ENCODE data around the gene ULBP1. TPM values are rescaled to one million over a fixed set of nuclear protein-coding genes. Genes with fewer than 3 reads are reported as not detected.
A peak's percentile ranks its signal among the peaks of the same experiment; 100 is the strongest.
"Not testable (repeated sequence)": the region's sequence is repeated elsewhere in the genome, so short reads cannot be mapped to it uniquely, and the experiment has no call there.

ULBP1 gene, protein sequence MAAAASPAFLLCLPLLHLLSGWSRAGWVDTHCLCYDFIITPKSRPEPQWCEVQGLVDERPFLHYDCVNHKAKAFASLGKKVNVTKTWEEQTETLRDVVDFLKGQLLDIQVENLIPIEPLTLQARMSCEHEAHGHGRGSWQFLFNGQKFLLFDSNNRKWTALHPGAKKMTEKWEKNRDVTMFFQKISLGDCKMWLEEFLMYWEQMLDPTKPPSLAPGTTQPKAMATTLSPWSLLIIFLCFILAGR
- polyA plus RNA-seq (ENCODE audit: insufficient read length in 3 of 3), result 1 to 10 TPM; 1.6 to 2.1 (median 1.9) TPM
- long read RNA-seq, donor 1, result 0 reads
- long read RNA-seq, donor 2, result 0 reads
- long read RNA-seq, donor 3, result 0 reads
- long read RNA-seq, donor 4, result 0 reads
- long read RNA-seq, donor 5, result 0 reads
- long read RNA-seq, donor 6, result 0 reads
- long read RNA-seq, donor 7, result 0 reads
- long read RNA-seq, donor 8, result 0 reads
- long read RNA-seq, donor 9, result 0 reads
- long read RNA-seq, donor 10, result 0 reads
- long read RNA-seq, donor 11, result 0 reads
- long read RNA-seq, donor 12, result 0 reads
- long read RNA-seq, donor 13, result 0 reads
- long read RNA-seq, donor 14, partial matches to known transcripts, result 6 of 6 reads
- long read RNA-seq, donor 14, other reads (novel, unspliced or antisense), result 0 of 6 reads
- long read RNA-seq, donor 15, result 0 reads
- long read RNA-seq, donor 16, partial matches to known transcripts, result 0 of 10 reads
- long read RNA-seq, donor 16, other reads (novel, unspliced or antisense), result 10 of 10 reads

DNA sequence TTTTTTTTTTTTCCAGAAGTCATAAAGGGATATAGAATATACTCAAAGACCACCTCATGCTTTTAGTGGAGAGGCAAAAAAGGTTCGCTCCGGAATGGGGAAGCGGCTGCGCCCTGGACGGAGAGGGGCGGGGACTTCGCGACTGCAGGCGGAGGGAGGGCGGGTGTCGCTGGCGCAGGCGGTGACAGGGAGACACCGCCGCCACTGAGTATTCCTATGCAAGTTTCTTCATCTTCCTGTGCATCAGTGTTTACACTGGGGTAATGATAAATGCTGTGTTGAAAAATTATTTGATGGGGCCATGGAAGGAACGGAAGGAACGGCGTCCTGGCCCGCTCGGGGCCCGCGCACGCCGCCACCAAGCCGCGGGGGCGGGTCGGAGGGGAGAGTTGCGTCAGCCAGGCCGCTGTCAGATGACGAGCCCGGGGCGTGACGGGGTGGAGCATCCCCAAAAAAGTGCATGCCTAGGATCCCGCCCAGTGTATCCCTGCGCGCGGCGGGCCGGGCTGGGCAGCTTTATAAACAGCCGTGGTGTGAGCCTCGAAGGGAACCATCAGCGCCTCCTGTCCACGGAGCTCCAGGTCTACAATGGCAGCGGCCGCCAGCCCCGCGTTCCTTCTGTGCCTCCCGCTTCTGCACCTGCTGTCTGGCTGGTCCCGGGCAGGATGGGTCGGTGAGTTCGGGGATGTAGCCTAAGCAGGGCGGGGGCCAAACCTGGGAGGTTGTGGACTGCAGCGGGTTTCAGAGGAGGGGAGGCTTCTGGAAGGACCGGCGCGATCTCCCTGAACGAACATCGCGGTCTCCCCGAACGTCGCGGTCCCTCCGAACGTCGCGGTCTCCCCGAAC lies at the start of gene ULBP1:
ULBP1 (plus strand) TSS at position 482 of the 846 bp plus-strand sequence; CDS start at position 589, 107 bp downstream.
- DNase-seq (ENCODE audit: extremely low read depth in 1 of 11, low read depth in 9 of 11, low spot score in 4 of 11), result peak in 5 of 11 donors; percentile 50 to 64 (median 56)

DNA sequence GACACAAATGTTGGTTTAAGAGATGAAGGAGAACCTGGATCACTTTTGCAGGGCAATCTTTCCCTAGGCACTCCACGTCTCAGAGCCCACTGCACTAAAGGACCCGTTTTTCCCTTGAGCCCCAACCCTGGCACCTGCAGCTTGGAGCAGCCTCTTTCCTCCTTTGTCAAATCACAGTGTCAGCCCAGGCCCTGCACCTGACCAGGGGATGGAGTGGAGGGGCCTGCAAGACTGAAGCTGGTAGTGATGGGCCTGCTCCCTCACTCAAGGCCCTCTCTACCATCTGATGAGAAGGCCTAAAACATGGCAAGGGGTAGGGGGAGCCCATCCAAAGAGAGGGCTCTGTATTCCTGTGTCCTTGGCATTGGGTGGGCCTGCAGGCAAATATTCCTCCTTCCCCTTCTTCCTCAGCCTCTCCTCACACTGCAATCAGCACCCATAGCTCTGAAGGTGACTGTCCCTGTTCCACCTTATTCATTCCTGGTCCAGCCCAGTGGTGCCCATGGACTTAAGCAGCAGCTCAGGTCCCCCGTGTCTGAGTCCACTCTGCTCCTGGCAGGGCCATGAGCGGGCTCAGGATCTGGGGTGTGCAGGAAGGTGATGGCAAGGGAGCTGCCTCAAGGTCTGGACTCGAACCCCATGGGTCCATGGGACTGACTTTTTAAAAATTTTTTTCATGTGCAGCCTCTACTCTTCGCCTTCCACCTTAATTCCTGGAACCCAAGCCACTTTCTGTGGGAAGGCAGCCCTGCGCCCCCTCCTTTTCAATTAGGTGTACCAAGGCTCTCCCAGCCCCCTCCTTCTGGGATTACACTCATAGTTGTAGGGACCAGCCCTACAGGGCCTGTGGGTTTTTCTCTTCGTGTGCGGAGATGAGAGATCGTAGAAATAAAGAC lies 47.5 kb upstream of the ULBP1 start:
- no peak for DNase-seq (ENCODE audit: extremely low read depth in 1 of 11, low read depth in 9 of 11, low spot score in 4 of 11)

DNA sequence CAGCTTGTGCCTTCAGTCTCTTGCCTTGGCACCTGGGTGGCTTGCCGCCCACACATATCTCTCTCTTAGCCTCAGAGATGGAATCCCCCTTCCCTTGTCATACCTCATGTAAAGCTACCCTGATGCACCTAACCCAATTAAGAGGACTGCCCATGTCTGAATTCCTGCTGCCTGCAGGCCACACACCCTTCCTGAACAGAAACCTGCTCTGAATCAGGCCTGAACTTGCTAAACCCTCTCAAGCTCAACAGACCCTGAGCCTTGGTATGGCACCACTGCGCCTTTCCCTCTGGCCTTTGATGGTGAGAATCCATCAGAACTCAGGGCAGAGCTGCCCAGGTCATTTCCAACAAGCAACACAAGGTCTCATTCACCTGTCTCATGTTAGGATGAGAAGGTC lies 46.1 kb upstream of the ULBP1 start:
- DNase-seq (ENCODE audit: extremely low read depth in 1 of 11, low read depth in 9 of 11, low spot score in 4 of 11), result no peak

DNA sequence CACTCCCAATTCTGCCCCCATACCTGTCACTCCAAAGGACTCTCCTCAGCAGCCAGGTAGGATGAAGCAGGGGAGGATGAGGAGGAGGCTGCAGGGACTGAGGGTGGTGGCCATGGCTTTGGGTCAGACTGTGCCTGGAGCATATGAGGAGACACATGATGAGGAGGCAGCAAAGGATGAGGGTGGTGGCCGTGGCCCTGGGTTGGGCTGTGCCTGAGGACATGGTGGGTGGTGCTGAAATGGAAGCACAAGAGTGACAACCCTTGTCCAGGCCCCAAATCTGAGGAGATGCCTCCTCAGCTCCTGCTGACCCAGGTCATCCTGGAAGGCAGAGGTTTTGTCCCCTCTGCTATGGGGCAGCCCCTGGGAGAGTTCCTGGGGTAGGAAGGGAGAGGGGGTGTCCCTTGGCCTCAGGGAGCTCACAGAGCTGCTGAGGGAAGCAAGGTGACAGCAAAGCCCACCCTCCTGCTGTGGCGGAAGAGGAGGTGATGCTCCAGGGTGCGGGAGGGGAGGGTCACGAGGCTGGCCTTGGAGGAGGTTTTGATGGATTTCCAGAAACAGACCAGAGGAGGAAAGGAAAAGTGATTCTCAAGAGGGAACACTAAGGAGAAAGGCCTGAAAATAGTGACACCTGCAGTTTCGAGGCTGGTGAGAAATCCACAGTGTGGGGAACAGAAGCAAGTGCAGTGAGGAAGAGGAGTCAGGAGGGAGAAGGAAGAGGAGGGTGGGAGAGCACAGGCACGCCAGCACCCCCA lies 45.4 kb upstream of the ULBP1 start:
- DNase-seq (ENCODE audit: extremely low read depth in 1 of 11, low read depth in 9 of 11, low spot score in 4 of 11), result no peak

DNA sequence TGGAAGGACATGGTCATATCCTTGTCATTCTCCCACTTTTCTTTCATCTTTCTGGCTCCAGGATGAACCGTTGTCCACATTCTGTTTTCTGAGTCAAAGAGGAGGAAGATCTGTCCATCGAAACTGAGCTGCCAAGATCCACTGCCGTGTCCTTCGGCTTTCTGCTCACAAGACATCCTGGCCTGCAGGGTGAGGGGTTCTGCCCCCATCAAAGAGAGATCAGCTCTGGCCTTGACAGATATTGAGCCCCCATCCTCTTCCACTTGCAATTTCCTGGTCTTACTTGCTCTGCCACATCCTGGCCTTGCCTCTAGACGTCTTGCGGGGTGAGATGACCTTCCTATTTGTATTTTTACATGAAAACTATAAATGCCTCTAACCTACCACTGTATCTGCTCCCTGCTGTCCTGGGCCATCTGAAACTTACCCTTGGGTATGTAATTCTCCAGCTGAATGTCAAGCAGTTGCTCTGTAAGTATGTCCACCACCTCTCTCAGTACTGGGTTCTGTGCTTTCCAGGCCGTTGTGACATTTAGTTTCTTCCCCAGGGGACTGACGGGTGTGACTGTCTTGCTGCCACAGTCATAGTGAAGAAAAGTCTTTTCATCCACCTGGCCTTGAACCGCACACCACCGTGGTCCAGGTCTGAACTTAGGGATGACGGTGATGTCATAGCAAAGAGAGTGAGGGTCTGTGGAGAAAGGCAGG lies 44.5 kb upstream of the ULBP1 start:
- DNase-seq (ENCODE audit: extremely low read depth in 1 of 11, low read depth in 9 of 11, low spot score in 4 of 11), result not testable (repeated sequence)

DNA sequence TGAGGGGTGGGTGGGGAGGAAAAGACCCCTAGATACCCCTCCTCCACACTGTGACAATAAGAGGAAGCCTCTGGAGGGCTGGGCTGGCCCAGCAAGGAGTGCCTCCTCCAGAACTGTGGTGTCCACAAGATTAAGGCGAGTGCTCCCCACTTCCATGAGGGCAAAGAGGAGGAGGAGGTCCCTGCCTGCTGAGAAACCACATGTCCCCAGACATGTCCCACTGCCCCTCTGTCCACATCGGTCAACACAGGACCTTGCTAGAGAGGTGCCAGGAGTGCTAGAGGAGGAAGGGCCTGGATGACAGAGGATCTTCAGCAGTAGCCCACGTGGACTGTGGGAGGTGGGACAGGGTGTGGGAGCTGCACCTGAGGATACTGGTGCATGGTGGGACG lies 43.9 kb upstream of the ULBP1 start:
- DNase-seq (ENCODE audit: extremely low read depth in 1 of 11, low read depth in 9 of 11, low spot score in 4 of 11), result no peak

DNA sequence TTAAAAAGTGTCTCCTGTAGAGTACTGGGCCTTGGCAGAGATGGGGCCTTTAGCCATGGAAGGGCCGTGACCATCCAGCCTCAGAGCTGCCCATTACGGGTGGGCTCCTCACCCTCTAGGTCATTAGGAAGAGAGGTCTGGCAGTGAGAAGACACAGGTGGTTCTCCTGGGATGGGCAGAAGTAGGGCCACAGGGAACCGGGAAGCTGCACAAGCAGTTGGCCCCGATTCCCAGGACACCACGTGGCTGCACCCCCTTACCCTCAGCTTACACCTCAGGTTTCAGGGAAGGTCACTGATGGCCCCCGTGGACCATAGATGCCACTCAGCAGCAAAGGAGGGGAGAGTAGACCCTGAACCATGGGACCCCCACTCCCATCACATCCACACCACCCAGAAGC lies 42.4 kb upstream of the ULBP1 start:
- no peak for DNase-seq (ENCODE audit: extremely low read depth in 1 of 11, low read depth in 9 of 11, low spot score in 4 of 11)

DNA sequence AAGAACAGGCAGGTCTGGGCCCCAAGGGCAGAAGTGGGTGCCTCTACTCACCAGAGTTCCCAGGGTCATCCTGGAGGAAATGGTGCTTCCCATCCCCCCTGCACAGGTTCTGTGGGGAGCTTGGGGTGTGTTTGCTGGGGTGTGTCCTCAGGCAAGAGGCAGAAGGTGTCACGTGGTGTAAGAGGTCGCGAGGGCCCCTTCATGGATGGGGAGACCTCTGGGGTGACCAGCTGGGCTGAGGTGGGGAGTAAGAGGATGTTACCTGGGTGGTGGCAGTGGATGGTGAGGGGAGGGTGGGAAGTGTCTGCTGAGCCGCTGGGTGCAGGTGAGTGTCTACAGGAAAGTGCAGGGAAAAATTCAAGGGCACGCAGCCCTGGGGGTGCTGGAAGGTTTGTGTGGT lies 41.7 kb upstream of the ULBP1 start:
- not testable (repeated sequence) for DNase-seq (ENCODE audit: extremely low read depth in 1 of 11, low read depth in 9 of 11, low spot score in 4 of 11)

DNA sequence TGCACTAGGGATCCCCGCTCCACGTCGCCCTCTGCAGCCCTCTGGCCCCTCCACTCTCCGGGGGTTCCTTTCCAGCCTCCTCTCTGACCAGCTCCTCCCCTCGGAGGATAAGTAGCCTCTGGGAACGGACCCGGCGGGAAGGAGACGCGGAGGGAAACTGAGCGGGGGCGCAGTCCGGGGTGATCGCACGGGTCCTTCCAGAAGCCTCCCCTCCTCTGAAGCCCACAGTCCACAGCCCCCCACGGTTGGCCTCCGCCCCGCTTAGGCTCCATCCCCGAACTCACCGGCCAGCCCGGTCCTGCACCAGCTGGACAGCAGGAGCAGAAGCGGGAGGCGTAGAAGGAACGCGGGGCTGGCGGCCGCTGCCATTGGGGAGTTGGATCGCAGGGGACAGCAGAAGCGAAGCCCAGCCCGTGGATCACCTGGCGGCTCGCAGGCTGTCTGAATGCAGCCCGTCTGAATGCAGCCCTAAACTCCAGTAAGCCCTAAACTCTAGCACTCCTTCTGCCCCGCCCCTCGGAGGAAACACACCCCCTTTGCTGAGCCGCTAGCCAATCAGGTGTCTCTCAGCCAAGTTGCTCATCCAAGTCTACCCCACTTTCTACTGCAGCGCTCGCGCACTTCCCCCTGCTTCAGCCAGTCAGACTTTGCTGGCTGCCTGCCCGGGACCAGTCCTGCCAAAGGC lies 41.0 kb upstream of the ULBP1 start, which contains the start of gene RAET1G:
RAET1G (minus strand) TSS at position 480 of the 685 bp plus-strand sequence; CDS start at position 369, 111 bp downstream.
- peak; percentile 65 to 91 (median 80) for DNase-seq (ENCODE audit: extremely low read depth in 1 of 11, low read depth in 9 of 11, low spot score in 4 of 11)

DNA sequence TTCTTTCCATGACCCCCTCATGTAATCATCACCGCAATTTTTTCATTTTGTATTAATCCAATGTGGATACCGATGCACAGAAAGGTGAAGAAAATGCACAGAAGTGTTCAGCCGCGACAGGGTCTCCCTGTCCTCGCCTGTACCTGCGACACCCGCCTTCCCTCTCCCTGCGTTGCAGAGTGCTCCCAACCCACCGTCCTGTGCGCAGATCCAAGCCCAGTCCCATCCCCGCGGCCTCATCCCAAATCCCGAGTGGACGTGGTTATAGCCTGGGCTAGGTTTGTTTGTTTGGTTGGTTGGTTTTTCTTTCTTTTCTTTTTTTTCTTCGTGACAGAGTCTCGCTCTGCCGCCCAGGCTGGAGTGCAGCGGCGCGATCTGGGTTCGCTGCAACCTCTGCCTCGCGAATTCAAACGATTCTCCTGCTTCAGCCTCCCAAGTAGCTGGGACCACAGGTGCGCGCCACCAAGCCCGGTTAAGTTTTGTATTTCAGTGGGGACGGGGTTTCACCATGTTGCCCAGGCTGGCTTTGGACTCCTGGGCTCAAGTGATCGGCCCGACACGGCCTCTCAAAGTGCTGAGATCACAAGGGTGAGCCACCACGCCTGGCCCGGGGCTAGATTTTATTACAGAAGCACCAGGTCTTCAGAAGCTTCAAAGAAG lies 40.3 kb upstream of the ULBP1 start:
- no peak for DNase-seq (ENCODE audit: extremely low read depth in 1 of 11, low read depth in 9 of 11, low spot score in 4 of 11)

DNA sequence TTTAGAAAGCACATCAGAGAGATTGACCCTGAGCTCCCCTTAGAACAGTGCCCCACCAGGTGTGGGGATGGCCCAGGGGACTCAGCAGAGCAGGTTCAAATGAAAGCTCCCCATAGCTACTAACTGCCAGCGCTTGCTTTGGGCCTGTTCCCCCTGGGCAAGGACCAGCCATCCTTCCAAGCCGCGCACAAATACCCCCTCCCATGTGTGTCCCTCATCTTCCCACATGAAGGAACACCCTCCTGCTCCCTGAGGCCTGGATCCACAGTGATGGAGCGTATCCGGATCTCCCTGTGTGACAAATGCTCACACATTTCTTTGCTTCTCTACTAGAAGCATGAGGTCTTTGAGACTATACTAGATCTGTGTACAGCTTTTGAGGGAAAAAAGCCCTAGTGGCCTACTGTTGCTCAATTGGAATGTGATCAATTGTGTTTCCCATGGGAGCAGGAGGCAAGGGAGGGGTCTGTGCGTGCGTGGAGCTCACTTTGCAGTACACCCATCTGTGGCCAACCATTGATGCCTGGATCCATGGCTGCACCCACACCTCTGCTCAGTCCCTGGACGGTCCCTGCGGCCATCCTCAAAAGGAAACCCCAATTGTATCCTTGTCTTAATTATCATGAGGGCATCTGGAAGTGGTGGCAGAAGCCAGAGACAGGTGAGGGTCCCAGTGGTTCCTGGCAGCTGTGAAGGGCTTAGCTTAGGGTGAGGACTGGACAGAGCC lies 39.4 kb upstream of the ULBP1 start:
- DNase-seq (ENCODE audit: extremely low read depth in 1 of 11, low read depth in 9 of 11, low spot score in 4 of 11), result no peak

DNA sequence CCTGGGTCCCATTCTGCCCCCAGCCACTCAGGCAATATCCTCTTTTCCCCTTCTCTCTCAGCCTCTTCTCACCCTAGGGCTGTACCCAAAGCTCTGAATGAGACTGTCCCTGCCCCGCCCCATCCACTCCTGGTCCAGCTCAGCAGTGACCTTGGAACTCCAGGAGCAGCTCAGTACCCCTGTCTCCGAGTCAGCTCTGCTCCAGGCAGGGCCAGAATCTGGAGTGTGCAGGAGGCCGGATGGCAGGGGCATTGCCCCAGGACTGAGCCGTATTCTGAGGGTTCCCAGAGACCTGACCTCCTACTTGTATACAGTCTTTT lies 38.9 kb upstream of the ULBP1 start:
- DNase-seq (ENCODE audit: extremely low read depth in 1 of 11, low read depth in 9 of 11, low spot score in 4 of 11), result no peak

DNA sequence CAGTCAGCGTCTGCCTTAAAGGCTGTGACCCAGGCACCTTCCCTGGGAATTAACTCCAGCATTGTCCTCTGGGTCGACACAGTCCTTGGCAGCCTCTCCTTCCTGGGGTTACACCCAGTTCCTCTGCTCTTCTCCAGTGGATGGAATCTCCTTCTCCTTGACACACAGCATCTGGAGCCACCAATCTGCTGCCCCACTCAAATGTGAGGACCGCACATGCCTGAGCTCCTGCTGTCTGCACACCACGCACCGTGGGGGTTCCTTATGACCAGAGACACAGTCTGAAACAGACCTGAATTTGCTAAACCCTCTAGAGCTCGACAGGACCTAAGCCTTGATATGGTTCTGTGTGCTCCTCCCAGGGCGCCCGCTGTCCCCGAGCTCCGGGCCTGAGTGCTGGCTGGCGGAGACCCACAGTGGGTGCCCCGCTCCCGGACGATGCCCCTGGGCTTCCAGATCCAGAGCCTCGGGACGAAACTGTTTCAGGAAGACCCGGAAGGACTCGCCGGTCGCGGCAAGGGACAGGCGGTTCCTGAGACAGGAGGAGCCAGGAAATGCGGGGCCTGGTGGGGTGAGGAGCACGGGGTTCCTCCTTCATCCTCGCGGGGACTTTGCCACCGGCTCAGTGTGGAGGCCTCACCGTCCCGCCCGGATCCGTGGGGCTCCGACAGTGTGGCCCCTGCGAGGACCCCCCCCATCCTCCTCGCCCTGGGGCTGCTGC lies 38.3 kb upstream of the ULBP1 start:
- DNase-seq (ENCODE audit: extremely low read depth in 1 of 11, low read depth in 9 of 11, low spot score in 4 of 11), result peak in 1 of 11 donors; percentile 18

DNA sequence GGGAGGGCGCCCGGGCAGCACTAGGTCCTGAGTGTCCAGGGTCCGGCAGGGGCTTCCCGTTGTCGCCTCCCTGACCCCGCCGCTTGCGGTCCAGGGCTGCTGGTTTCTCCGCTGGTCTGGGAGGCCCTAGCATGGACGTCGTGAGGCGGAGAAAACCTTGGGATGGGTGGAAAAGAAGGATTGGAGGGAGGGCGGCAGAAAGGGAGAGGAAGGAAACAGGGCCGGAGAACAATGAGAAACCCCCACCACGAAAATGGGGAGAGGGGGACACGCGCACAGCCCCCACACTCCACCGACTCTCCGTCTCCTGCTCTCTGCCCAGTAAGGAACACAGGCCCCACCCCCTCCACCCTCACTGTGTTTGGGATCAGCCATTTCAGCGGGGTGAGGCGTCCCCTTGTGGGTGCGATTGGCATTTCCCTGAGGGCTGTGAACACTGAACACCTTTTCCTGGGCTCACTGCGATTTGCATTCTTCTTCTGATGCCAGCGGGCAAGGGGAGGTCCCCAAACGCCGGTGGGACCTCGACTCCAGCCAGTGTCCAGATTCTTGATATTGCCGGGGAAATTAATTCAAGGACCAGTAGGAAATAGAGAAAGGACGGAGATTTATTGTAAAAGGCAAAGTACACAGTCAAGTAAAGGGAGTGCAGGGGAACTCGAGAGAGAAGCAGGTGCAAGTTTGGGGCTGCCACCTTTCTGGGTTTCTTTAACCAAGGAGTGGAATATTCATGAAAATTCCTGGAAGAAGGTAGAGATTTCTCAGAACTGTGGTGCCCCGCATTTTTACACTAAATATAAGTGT lies 37.6 kb upstream of the ULBP1 start:
- peak in 9 of 11 donors; percentile 52 to 77 (median 72) for DNase-seq (ENCODE audit: extremely low read depth in 1 of 11, low read depth in 9 of 11, low spot score in 4 of 11)
